HG03097 (cell line): Measurements from ENCODE around the gene GCLM.

Experiments used
- ATAC-seq: cut with Tn5 transposase; IDR thresholded peaks from one replicate; pipeline ENCODE4 v1.9.1; 2021; ENCODE audit not compliant: unreplicated experiment, low FRiP score

The GCLM gene

DNA sequence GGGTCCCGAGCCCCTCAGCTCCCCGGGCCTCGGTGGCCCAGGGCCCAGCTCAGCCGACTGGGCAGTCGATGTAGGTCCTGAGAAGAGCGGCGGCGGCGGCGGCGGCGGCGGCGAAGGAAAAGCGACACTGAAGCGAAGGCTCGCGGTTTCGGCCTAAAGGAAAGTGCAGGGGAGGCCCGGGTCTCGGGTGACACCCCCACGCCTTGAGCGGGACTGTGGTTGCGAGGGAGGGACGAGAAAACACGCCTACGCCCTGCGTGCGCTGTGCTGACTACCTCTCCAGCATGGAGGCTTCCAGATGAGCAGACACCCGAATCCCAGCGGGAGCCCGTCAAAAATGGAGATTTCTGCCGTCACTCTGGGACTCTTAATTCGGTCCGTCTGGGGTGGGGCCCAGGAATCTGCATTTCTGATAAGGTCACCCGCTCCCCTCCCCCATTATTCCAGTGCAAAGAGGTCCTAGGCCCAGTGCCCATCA, 61.4 kb downstream of the GCLM start:
- ATAC-seq, result peak; percentile 23

DNA sequence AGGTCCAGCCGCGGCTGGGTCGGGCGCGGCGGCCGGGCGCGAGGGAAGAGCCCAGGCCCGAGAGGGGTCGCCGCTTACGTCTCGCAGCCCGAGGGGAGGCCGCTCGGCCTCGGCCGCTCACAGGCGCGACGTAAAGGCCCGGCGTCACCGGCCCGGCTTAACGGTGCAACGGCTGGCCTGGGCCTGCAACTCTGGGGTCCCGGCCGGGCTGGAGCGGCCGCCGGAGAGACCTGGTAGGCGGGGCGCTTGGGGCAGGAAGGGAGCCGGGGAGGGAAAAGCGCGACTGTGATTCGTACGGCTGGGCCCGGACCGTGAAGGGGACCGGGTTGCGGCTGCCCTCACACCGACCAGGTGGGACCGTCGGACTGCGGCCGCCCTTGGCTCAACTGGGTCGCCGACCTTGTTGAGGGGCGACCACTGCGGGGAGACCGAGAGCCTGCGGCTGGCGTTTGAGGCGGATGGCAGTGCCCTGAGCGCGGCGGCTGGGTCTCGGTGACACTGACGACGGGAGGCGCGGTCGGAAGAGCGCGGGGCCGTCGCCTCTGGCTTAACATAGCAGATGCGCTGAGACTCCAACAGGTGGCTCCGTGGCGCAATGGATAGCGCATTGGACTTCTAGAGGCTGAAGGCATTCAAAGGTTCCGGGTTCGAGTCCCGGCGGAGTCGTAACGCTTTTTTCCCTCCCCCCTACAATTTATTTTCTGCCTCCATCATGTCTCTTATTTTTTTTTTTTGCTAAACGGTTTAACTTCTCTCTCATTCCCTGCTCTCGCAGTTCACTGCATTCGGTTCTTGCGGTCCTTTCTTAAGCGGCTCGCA, 62.0 kb downstream of the GCLM start:
- peak; percentile 62 for ATAC-seq

DNA sequence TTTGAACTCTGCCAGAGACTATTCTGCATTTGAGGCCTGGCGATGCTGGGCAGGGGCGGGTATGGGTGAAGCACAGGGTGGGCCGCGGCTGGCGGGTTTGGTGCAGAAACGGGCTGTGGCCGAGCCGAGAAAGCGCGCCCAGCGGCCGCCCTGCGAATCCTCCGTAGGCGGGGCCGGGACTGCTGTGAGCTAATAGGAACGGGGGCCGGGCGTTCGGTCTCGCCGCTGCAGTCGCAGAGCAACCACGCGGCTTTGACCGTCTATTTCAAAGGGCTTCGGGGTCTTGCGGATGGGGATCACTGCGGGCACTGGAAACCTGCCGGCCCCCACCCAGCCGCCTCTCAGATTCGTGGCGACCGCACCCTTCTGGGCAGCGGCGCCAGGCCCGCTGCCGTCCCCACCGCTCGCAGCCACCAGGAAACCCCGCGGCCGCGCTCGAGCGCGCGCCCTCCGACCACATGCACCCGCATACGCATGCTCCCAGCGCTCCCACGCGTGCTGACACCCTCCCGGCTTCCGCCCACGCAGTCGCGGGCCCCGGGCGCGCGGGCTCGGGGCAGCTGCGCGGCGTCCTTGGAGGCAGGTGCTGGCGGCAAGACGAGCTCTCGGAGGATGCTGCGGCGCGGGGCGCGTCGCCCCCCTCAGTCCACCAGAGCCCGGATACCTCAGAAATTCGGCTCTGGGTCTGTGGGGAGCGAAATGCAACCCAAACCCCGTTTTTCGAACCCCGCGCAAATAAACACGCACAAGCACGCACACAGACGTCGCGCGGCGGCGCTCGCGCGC, 62.8 kb downstream of the GCLM start:
- peak; percentile 43 for ATAC-seq

GRCh38 chr1:93845538-93846205, 63.6 kb downstream of the GCLM start:
- ATAC-seq, result peak; percentile 0

DNA sequence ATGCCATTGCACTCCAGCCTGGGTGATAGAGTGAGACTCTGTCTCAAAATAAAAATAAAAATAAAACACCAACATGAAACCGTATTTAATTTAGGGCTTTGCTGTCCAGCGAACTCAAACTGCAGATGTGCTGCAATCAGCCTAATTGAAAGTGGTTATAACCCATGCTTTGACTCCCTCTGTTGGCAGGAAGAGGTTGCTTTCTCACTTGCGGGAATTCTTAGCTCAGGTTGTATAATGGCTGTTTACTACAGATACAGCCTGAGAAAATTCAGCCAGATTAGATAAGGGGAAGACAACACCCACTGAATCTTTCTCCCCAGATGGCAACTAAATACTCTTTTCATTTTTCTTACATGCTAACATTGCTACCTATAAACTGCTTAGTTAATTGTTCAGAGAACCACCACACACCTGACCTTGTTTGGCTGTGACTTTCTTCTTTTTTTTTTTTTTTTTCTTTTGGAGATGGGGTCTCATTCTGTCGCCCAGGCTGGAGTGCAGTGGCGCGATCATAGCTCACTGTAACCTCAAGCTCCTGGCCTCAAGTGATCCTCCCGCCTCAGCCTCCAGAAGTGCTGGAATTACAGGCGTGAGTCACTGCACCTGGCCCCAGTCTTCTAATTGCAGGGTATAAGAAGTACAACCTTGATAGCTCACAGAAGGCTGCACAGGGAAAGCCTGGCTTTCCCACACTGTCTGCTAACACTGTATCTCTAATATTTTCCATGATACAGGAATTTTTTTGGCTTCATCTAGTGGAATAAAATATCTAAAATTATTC, 64.8 kb downstream of the GCLM start:
- ATAC-seq, result no peak

- ATAC-seq, result no peak
Observed at GRCh38 chr1:93842750-93843500, 66.3 kb downstream of the GCLM start.

DNA sequence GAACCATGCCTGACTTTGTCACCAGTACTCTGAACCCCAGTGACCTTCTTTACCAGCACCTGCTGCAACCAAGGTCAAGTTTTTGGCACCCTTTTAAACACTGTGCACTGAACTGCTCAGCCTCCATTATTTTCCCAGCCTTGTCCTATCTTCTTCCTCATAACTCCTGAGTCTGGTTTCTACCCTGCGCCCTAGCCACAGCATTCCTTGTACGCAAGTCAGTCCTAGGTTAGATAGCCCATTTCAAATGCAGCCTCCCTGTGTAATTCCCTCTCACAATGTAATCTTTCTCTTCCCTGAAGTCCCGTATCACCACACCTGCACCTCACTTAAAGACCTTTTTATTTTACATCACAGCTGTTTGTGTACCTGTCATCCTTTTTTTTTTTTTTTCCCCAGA, 67.5 kb downstream of the GCLM start:
- no peak for ATAC-seq

DNA sequence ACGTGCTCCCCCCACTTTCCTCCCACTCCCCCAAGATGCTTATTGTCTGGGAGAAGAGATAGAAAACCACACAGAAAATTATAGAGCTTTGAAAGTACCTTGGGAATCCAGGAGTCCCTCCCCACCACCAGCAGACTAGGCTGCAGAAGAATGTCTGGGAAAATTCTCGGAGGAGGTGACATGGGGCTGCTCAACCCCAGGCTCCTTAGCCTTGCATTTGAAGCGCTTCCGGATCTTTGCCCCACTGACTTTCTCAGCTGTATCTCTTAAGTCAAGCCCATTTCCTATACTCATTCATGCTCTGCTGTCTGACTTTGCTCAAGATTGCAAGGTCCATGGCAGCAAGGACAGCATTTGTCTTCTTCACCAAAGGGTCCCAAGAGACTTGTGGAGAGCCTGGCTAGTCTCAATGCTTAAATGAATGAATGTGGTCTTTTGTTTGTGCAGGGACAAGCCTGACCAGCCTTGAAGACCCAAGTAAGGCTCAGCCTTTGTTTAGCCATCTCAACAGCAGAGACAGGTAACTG, 68.2 kb downstream of the GCLM start:
- no peak for ATAC-seq

DNA sequence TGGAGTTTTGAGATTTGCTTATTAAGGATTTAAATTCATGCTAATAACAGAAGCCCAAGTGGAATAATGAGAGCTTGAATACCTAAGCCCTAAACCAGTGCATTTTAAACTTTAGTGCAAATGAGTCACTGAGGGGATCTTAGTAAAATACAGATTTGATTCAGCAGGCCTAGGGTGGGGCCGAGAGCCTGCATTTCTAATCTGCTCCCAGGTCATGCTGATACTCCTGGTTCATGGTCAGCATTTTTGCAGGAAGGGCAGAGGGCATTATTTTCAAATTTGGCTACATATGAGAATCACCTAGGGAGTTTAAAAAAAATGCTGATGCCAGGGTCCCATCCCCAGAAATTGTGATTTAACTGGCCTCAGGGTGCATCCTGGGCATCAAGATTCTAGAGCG, 69.5 kb downstream of the GCLM start:
- no peak for ATAC-seq

DNA sequence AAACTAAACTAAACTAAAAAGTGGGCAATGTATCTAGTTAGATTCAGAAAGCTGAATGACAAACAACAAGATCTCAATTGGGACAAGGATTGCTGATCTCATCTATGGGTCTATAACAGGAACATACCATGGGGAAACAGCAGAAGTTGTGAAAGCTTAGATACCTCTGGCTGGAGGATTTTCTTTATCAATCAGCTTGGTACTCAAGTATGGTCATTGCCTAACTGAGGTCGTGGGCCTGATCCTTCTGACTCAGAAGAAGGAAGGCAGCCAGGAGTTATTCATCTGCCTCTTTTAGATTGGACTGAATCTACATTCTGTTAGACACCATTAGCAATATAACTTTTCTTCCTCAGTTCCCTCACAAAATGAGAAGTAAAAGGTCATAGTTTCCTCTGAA, 69.9 kb downstream of the GCLM start:
- ATAC-seq, result no peak

DNA sequence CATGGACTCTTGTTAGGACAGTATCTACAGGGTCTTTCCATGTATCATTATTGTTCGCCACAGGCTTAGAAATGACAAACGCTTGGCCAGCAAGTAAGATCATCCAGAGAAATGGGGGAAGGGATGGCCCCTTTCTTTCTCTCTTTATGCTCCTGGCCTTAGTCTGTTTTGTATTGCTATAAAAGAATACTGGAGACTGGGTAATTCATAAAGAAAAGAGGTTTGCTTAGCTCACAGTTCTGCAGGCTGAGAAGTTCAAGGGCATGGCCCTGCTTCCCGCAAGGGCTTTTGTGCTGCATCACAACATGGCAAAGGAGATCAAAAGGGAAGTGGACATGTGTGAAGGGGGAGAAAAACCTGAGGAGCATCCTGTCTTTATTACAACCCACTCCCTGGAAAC, 71.3 kb downstream of the GCLM start:
- no peak for ATAC-seq
